Sigmoid colon (tissue), 7 donors: ENCODE results near the gene ZNF407. TPM values are rescaled to one million over a fixed set of nuclear protein-coding genes. Genes with fewer than 3 reads are reported as not detected.

Experiments
- DNase-seq: peaks from one replicate; pipeline ENCODE4 v3.0.0-alpha.2; 2019
- H3K27ac ChIP-seq, 4 donors: fragments of 200-600 bp; sonication (generic); one replicate each; pipeline ENCODE4 v1.5.1; 2016 to 2019; ENCODE audit warnings: mild to moderate bottlenecking in 1 of 4
- H3K27me3 ChIP-seq, 3 donors: fragments of 200-600 bp; sonication (generic); one replicate each; pipeline ENCODE4 v1.5.1; 2019; ENCODE audit warnings: mild to moderate bottlenecking in 1 of 3
- H3K36me3 ChIP-seq, 4 donors: fragments of 200-600 bp; sonication (generic); one replicate each; pipeline ENCODE4 v1.5.1; 2016 to 2019
- H3K4me1 ChIP-seq, 4 donors: fragments of 200-600 bp; sonication (generic); one replicate each; pipeline ENCODE4 v1.5.1; 2017 to 2019
- H3K4me3 ChIP-seq, 4 donors: fragments of 200-600 bp; sonication (generic); one replicate each; pipeline ENCODE4 v1.5.1; 2017 to 2019; ENCODE audit warnings: mild to moderate bottlenecking in 2 of 4, moderate library complexity in 1 of 4
- H3K9me3 ChIP-seq, 4 donors: fragments of 200-600 bp in 3 of 4; sonication (generic) in 3 of 4; one replicate each; pipeline versions ENCODE4 v1.5.1 to v1.6.1; 2013 to 2019
- EP300 ChIP-seq, 4 donors: sonication (generic); formaldehyde crosslinking; IDR thresholded peaks; one replicate each; pipeline ENCODE4 v1.6.1; 2017; ENCODE audit warnings: antibody characterized with exemption in 4 of 4
- POLR2A ChIP-seq, 2 donors: fragments of 450-650 bp; IDR thresholded peaks; one replicate each; pipeline ENCODE4 v1.6.1; 2016; ENCODE audit warnings: antibody characterized with exemption in 2 of 2, mild to moderate bottlenecking in 2 of 2, moderate library complexity in 2 of 2
- POLR2AphosphoS5 ChIP-seq, 4 donors: sonication (generic); formaldehyde crosslinking; IDR thresholded peaks; one replicate each; pipeline ENCODE4 v1.6.1; 2017; ENCODE audit warnings: antibody characterized with exemption in 4 of 4
- WGBS, 2 donors: extraction: QIAGEN DNeasy Blood & Tissue Kit; methylation state at CpG; one replicate each; pipeline ENCODE4 v1.1.7; 2013; 5-methylcytosine and 5-hydroxymethylcytosine counted together
- intact Hi-C: fragments of 100-400 bp; cut with DNase I; formaldehyde crosslinking; loops from one replicate; pipeline ENCODE4 v1.15.1; 2023
- polyA plus RNA-seq, 3 donors: library from polyadenylated mRNA; stranded (reverse); fragments of 200-250 nt; gene quantifications; one replicate each; pipeline ENCODE4 v1.2.3, GENCODE V29; 2013
- total RNA-seq, 4 donors: library from RNA; depleted of rRNA; stranded (reverse); fragments of >200 nt; gene quantifications; one replicate each; pipeline ENCODE4 v1.1.0, GENCODE V29; 2016
- TF ChIP-seq, protein P1 (sequence below), 4 experiments: fragments of 450-650 bp in 3 of 4; fragments of 200-600 bp in 1 of 4; IDR thresholded peaks; one replicate each; pipeline ENCODE4 v1.5.1; 2016 to 2019; ENCODE audit warnings: antibody characterized with exemption in 4 of 4, mild to moderate bottlenecking in 3 of 4, moderate library complexity in 2 of 4
- donor health status: healthy with polysubstance abuse.
- donor health status: Bipolar disorder and iron deficiency.
- donor health status: healthy.

Gene ZNF407
- total and polyA plus RNA-seq, 7 donors, result 1.4 to 19.8 (median 16.3) TPM

DNA sequence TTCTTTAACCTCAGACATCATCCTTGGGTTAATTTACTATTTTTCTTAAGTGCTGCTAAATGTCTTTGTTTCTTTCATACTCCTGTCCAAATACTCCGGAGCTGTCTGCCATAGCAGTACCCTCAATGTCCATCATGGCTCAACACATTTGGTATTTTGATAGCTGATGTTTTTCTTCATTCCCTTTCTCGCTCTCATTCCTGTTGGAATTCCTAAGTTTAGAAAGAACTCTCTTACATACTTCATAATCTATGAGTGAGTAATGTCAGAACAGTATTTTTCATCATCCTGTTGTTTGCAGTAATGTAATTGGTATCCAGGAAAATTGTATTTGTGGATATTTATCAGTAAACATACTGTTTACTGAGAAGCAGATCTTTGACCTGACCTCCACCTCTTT is 328.4 kb downstream of the ZNF407 start:
- Histone ChIP-seq H3K36me3 (no peaks in the 10 kb centered on the region), H3K27me3 (no peaks in the 10 kb centered on the region), H3K9me3 (no peaks in the 10 kb centered on the region), H3K27ac (no peak overlapping the region), H3K4me1 (no peaks in the 10 kb centered on the region), H3K4me3 (no peak overlapping the region)
- TF ChIP-seq EP300 (IDR thresholded peaks at IDR 0.05) (no peak), POLR2AphosphoS5 (IDR thresholded peaks at IDR 0.05) (no peak), POLR2A (IDR thresholded peaks at IDR 0.05) (no peak)
- TF ChIP-seq, protein P1, sequence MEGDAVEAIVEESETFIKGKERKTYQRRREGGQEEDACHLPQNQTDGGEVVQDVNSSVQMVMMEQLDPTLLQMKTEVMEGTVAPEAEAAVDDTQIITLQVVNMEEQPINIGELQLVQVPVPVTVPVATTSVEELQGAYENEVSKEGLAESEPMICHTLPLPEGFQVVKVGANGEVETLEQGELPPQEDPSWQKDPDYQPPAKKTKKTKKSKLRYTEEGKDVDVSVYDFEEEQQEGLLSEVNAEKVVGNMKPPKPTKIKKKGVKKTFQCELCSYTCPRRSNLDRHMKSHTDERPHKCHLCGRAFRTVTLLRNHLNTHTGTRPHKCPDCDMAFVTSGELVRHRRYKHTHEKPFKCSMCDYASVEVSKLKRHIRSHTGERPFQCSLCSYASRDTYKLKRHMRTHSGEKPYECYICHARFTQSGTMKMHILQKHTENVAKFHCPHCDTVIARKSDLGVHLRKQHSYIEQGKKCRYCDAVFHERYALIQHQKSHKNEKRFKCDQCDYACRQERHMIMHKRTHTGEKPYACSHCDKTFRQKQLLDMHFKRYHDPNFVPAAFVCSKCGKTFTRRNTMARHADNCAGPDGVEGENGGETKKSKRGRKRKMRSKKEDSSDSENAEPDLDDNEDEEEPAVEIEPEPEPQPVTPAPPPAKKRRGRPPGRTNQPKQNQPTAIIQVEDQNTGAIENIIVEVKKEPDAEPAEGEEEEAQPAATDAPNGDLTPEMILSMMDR (IDR thresholded peaks at IDR 0.05), result no peak
- intact Hi-C loops, result no loop called here
- WGBS, 2 donors, result 97 to 98% methylated on average over 2 of the region's 2 CpGs
- no peak for DNase-seq

DNA sequence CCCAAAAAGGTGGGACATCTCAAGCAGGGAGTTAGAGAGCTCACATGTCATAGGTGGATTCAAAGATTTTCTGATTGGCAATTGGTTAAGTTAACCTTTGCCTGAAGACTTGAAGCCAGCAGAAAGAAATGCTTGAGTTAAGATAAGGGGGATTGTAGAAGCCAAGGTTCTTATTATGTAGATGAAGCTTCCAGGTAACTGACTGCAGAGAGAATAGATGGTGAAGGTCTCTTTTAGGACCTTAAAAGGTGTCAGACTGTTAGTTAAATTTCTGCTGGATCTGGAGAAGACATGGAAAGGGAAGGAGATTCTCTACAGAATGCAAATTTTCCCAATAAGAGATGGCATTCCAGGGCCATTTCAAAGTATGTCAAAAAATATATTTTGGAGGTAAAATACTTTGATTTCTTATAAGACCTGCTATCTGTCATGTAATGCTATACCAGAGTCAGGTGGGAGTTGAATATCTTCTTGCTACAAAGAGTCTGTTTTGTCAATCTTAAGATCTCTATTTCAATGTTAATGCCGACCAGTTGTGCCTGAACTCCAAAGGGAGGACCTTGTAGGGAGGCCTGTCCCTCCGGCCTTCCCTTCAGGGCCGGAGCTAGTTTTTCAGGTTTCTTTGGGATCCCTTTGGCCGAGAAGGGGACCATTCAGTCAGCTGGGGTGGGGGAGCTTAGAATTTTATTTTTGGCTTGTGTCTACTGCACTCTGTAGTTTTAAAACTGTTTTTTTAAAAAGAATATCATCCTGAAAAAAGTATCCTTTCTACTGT is 330.7 kb downstream of the ZNF407 start:
- TF ChIP-seq, protein P1 (IDR thresholded peaks at IDR 0.05), result no peak
- TF ChIP-seq POLR2AphosphoS5 (IDR thresholded peaks at IDR 0.05) (no peak), POLR2A (IDR thresholded peaks at IDR 0.05) (no peak), EP300 (IDR thresholded peaks at IDR 0.05) (no peak)
- no peaks in the 10 kb centered on the region for H3K9me3 ChIP-seq
- no peaks in the 10 kb centered on the region for H3K27me3 ChIP-seq
- no peaks in the 10 kb centered on the region for H3K36me3 ChIP-seq
- no peak for DNase-seq
- intact Hi-C loops, result no loop called here
- H3K4me1 ChIP-seq, result no peaks in the 10 kb centered on the region
- 94 to 98% methylated on average over 4 of the region's 4 CpGs for WGBS, 2 donors
- H3K27ac ChIP-seq, result no peak overlapping the region
- no peak overlapping the region for H3K4me3 ChIP-seq

DNA sequence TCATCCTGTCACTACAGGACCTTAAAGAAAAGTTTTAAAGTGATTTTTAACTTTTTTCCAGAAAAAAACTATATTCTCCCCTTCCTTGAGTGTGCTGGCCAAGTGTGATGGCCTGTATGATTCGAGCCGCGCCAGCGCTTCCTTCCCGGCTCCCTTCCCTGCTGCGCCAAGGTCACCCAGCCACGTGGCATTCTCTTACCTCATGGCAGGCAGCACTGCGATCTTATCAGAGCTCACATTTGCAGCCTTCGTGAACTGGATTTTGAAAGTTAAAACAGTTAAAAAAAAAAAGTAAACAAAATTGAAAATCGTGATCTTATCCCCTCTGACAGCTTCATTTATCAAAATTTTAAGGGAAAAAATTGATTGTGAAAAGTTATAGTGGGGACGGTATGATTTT is 331.4 kb downstream of the ZNF407 start:
- no peaks in the 10 kb centered on the region for H3K27me3 ChIP-seq
- no peaks in the 10 kb centered on the region for H3K36me3 ChIP-seq
- no peak for TF ChIP-seq POLR2A (IDR thresholded peaks at IDR 0.05)
- no peak for TF ChIP-seq POLR2AphosphoS5 (IDR thresholded peaks at IDR 0.05)
- TF ChIP-seq, protein P1 (IDR thresholded peaks at IDR 0.05), result no peak
- TF ChIP-seq EP300 (IDR thresholded peaks at IDR 0.05), result no peak
- H3K9me3 ChIP-seq, result no peaks in the 10 kb centered on the region
- H3K4me1 ChIP-seq, result no peaks in the 10 kb centered on the region
- intact Hi-C loops, result no loop called here
- WGBS, 2 donors, result 91 to 92% methylated on average over 11 of the region's 11 CpGs
- DNase-seq, result no peak
- H3K4me3 ChIP-seq, result no peak overlapping the region
- H3K27ac ChIP-seq, result no peak overlapping the region

DNA sequence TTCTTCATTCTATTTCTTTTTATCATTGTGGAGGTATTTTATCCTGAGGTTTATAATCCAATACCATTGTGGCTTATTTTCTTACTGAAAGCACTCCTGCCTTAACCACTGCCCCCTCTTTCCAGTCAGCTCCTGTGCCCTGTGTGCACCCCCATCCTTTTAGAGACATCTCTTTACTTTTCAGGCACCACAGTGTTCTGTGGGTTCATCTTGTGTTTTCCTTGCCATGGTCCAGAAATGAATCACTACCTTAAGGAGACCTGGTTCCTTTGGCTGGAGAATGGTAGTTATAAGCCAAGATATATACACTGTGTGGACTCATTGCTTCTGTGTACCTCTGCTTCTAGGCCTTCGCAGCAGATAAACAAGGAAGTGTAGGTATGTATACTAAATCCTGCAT is 332.9 kb downstream of the ZNF407 start:
- H3K4me3 ChIP-seq, result no peak overlapping the region
- no peaks in the 10 kb centered on the region for H3K27me3 ChIP-seq
- 96 to 97% methylated on average over 1 of the region's 1 CpG for WGBS, 2 donors
- no peaks in the 10 kb centered on the region for H3K36me3 ChIP-seq
- no peaks in the 10 kb centered on the region for H3K9me3 ChIP-seq
- intact Hi-C loops, result no loop called here
- no peaks in the 10 kb centered on the region for H3K4me1 ChIP-seq
- no peak overlapping the region for H3K27ac ChIP-seq
- DNase-seq, result no peak
- TF ChIP-seq EP300 (IDR thresholded peaks at IDR 0.05) (no peak), POLR2A (IDR thresholded peaks at IDR 0.05) (no peak), POLR2AphosphoS5 (IDR thresholded peaks at IDR 0.05) (no peak)
- TF ChIP-seq, protein P1 (IDR thresholded peaks at IDR 0.05), result no peak

DNA sequence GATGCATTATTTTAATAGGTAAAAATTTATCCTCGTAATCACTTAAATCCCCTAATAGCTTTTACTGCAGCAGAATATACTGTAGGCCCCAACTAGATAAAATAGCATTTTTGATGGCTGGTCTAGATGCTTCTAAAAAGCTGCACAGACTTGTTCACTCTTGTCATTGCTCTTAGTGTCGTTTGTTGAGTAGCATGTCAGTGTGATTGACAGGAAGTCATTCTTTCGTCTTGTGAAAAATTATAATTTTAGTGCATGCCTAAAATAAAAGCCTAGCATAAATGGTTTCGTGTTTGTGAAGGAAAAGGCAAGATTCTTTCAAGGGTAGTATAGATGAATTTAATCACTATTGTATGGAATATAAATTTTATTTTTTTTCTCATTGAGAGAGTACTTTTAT is 336.3 kb downstream of the ZNF407 start:
- no peak for DNase-seq
- Histone ChIP-seq H3K27me3 (no peaks in the 10 kb centered on the region), H3K27ac (no peak overlapping the region), H3K4me3 (no peak overlapping the region), H3K36me3 (no peaks in the 10 kb centered on the region), H3K9me3 (no peaks in the 10 kb centered on the region), H3K4me1 (no peaks in the 10 kb centered on the region)
- intact Hi-C loops, result no loop called here
- no peak for TF ChIP-seq EP300 (IDR thresholded peaks at IDR 0.05)
- TF ChIP-seq, protein P1 (IDR thresholded peaks at IDR 0.05), result no peak
- 92 to 94% methylated on average over 4 of the region's 4 CpGs for WGBS, 2 donors
